Epithelial cell of esophagus (primary cell): ENCODE results near the gene SLCO1C1.

Source experiments
- DNase-seq: peaks from one replicate; pipeline ENCODE4 v3.0.0; 2010; ENCODE audit warnings: low read depth
- H3K4me3 ChIP-seq: 2 replicates; pipeline ENCODE4 v1.5.1; 2011; ENCODE audit warnings: mild to moderate bottlenecking, low read length, control low read depth
- CTCF ChIP-seq: IDR thresholded peaks from 2 replicates; pipeline ENCODE4 v1.5.1; 2011; ENCODE audit warnings: low read depth, mild to moderate bottlenecking, low read length, control low read depth, inconsistent platforms; ENCODE audit not compliant: insufficient read depth; ENCODE audit errors: missing control alignments

The SLCO1C1 gene

GRCh38 chr12:20792971-20793370, 97.8 kb downstream of the SLCO1C1 start:
- H3K4me3 ChIP-seq: no peak overlapping the region
- TF ChIP-seq CTCF: no peak
- no peak for DNase-seq

- H3K4me3 ChIP-seq: no peak overlapping the region
- peak; percentile 17 for DNase-seq
- TF ChIP-seq CTCF: peak; percentile 31
Observed at GRCh38 chr12:20798554-20798953, 103.4 kb downstream of the SLCO1C1 start.

GRCh38 chr12:20800160-20800559, 105.0 kb downstream of the SLCO1C1 start:
- no peak for DNase-seq
- no peak for TF ChIP-seq CTCF
- H3K4me3 ChIP-seq: no peak overlapping the region

DNA sequence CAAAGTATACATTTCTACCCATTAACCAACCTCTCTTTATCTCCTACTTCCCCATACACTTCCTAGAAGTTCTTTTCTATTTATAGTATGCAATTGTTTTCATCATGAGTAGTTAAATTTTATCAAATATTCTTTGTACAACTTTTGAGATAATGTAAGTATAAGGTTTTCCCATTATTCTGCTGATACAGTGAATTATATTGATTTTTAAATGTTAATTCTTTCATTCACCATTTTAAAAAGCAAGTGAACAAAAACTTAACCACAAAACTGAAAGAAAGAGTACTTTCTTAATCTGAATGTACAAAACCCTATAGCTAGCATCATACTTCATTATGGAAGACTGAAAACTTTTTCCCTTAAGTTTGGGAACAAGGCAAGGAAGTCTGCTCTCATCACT, 105.9 kb downstream of the SLCO1C1 start:
- DNase-seq: no peak
- no peak for TF ChIP-seq CTCF
- no peak overlapping the region for H3K4me3 ChIP-seq
